AG09309 (cell line): ENCODE data around the gene NPY.

Experiments
- DNase-seq: peaks from one replicate; pipeline ENCODE4 v3.0.0-alpha.2; 2010; ENCODE audit warnings: low read depth
- H3K4me3 ChIP-seq: 2 replicates; pipeline ENCODE4 v1.5.1; 2011; ENCODE audit warnings: mild to moderate bottlenecking, low read depth, low read length, moderate library complexity; ENCODE audit not compliant: control insufficient read depth
- CTCF ChIP-seq: IDR thresholded peaks from 2 replicates; pipeline ENCODE4 v1.5.1; 2011; ENCODE audit warnings: mild to moderate bottlenecking, low read depth, low read length, inconsistent platforms; ENCODE audit not compliant: insufficient read depth, control insufficient read depth; ENCODE audit errors: missing control alignments

The NPY gene

GRCh38 chr7:24323961-24324480 lies 40.0 kb downstream of the NPY start:
- no peak for DNase-seq
- no peak overlapping the region for H3K4me3 ChIP-seq
- TF ChIP-seq CTCF: no peak

- no peak for TF ChIP-seq CTCF
- DNase-seq: no peak
- no peak overlapping the region for H3K4me3 ChIP-seq
These were observed 41.7 kb downstream of the NPY start for GRCh38 chr7:24325708-24326107.

- no peak for DNase-seq
- no peak overlapping the region for H3K4me3 ChIP-seq
- TF ChIP-seq CTCF: no peak
These were observed 44.1 kb downstream of the NPY start for GRCh38 chr7:24328050-24328449.

- H3K4me3 ChIP-seq: no peak overlapping the region
- TF ChIP-seq CTCF: no peak
- DNase-seq: no peak
These were observed 44.9 kb downstream of the NPY start for GRCh38 chr7:24328894-24329293.

- TF ChIP-seq CTCF: no peak
- H3K4me3 ChIP-seq: no peak overlapping the region
- no peak for DNase-seq
These were observed 50.0 kb downstream of the NPY start for GRCh38 chr7:24334012-24334411.

GRCh38 chr7:24334627-24335026 lies 50.6 kb downstream of the NPY start:
- no peak for TF ChIP-seq CTCF
- DNase-seq: no peak
- no peak overlapping the region for H3K4me3 ChIP-seq

GRCh38 chr7:24336461-24336860 lies 52.5 kb downstream of the NPY start:
- no peak overlapping the region for H3K4me3 ChIP-seq
- no peak for DNase-seq
- TF ChIP-seq CTCF: no peak
